B cell (primary cell): ENCODE data around the gene NOTCH1. TPM values are rescaled to one million over a fixed set of nuclear protein-coding genes. Genes with fewer than 3 reads are reported as not detected.

Source experiments
- ATAC-seq: fragments of 200-7000 bp; cut with Tn5 transposase; one replicate; pipeline ENCODE4 v1.10.0; 2021; ENCODE audit warnings: low read depth, mild to moderate bottlenecking, moderate number of reproducible peaks, moderate library complexity
- CTCF ChIA-PET: fragments of 350-600 bp; sonication (Branson Sonifier 250); formaldehyde crosslinking; loops from one replicate; lab custom pipeline; 2021; ENCODE audit warnings: antibody characterized with exemption, inconsistent platforms; lab: Charles Lee
- POLR2A ChIA-PET: fragments of 350-600 bp; sonication (Branson Sonifier 250); formaldehyde crosslinking; loops from one replicate; lab custom pipeline; 2021; ENCODE audit warnings: antibody characterized with exemption; lab: Charles Lee
- DNase-seq: peaks from one replicate; pipeline ENCODE4 v3.0.0; 2013
- H2AFZ ChIP-seq: 2 replicates; pipeline ENCODE4 v1.6.1; 2012; ENCODE audit warnings: mild to moderate bottlenecking, low read depth, low read length; ENCODE audit not compliant: insufficient read depth, poor library complexity, severe bottlenecking
- H3K27ac ChIP-seq, 2 donors: 1 replicate in 1 of 2; 2 replicates in 1 of 2; pipeline ENCODE4 v1.5.1; 2012 to 2013; ENCODE audit warnings: low read length in 2 of 2, mild to moderate bottlenecking in 2 of 2, moderate library complexity in 1 of 2
- H3K27me3 ChIP-seq, 4 experiments: fragments of 200-600 bp in 1 of 4; sonication (generic) in 1 of 4; replicated peaks in 1 of 4; 1 replicate in 2 of 4; 2 replicates in 2 of 4; pipeline versions ENCODE4 v1.6.1 to v1.7.0; 2013 to 2016; ENCODE audit warnings: low read length in 3 of 4, mild to moderate bottlenecking in 2 of 4, mixed read lengths in 1 of 4, moderate library complexity in 1 of 4; ENCODE audit not compliant: insufficient read depth in 4 of 4, control insufficient read depth in 3 of 4; ENCODE audit errors: control extremely low read depth in 1 of 4
- H3K36me3 ChIP-seq, 2 experiments: replicated peaks in 1 of 2; 1 replicate in 1 of 2; 2 replicates in 1 of 2; pipeline versions ENCODE4 v1.6.1 to v1.7.1; 2013; ENCODE audit warnings: low read length in 1 of 2; ENCODE audit not compliant: insufficient read depth in 2 of 2, control insufficient read depth in 1 of 2; ENCODE audit errors: control extremely low read depth in 1 of 2, extremely low read depth in 1 of 2
- H3K4me1 ChIP-seq, 2 donors: fragments of 200-600 bp in 1 of 2; sonication (generic) in 1 of 2; 1 replicate in 1 of 2; 2 replicates in 1 of 2; pipeline versions ENCODE4 v1.5.1 to v1.6.1; 2013 to 2017; ENCODE audit warnings: low read length in 2 of 2; ENCODE audit not compliant: control insufficient read depth in 2 of 2, insufficient read depth in 2 of 2
- H3K4me2 ChIP-seq: replicated peaks from 2 replicates; pipeline ENCODE3; 2012; ENCODE audit warnings: mild to moderate bottlenecking, low read depth, low read length; ENCODE audit not compliant: poor library complexity, severe bottlenecking
- H3K4me3 ChIP-seq, 5 experiments: fragments of 200-600 bp in 1 of 5; sonication (generic) in 1 of 5; 1 replicate in 3 of 5; 2 replicates in 2 of 5; pipeline versions ENCODE4 v1.5.1 to v1.7.0; 2011 to 2016; ENCODE audit warnings: low read length in 4 of 5, mild to moderate bottlenecking in 4 of 5, low read depth in 2 of 5, control low read depth in 1 of 5, moderate library complexity in 1 of 5; ENCODE audit not compliant: insufficient read depth in 1 of 5; ENCODE audit errors: control extremely low read depth in 1 of 5, extremely low read depth in 1 of 5
- H3K79me2 ChIP-seq: fragments of 200-600 bp; sonication (generic); one replicate; pipeline ENCODE4 v1.6.0; 2016; ENCODE audit warnings: low read length; ENCODE audit not compliant: control insufficient read depth, insufficient read depth
- H3K9ac ChIP-seq: fragments of 200-600 bp; sonication (generic); 2 replicates; pipeline ENCODE4 v1.6.1; 2017; ENCODE audit warnings: mild to moderate bottlenecking, low read length, moderate library complexity
- H3K9me3 ChIP-seq, 3 donors: one replicate each; pipeline versions ENCODE4 v1.6.1 to v1.7.1; 2013; ENCODE audit warnings: low read length in 2 of 3; ENCODE audit not compliant: control insufficient read depth in 2 of 3, insufficient read depth in 1 of 3; ENCODE audit errors: control extremely low read depth in 1 of 3
- H4K20me1 ChIP-seq: 2 replicates; pipeline ENCODE4 v1.6.0; 2012; ENCODE audit warnings: mild to moderate bottlenecking, low read length; ENCODE audit not compliant: insufficient read depth, control insufficient read depth, poor library complexity, severe bottlenecking
- H3K27ac Mint-ChIP-seq: one replicate; pipeline ENCODE4 v1.8.0; 2021; ENCODE audit warnings: mixed read lengths
- H3K27me3 Mint-ChIP-seq: one replicate; pipeline ENCODE4 v1.8.0; 2021; ENCODE audit warnings: mixed read lengths
- H3K4me1 Mint-ChIP-seq: one replicate; pipeline ENCODE4 v1.8.0; 2021; ENCODE audit warnings: mixed read lengths
- H3K4me3 Mint-ChIP-seq: one replicate; pipeline ENCODE4 v1.8.0; 2021; ENCODE audit warnings: mixed read lengths
- H3K9me3 Mint-ChIP-seq: one replicate; pipeline ENCODE4 v1.8.0; 2022; ENCODE audit warnings: mixed read lengths; ENCODE audit not compliant: insufficient read depth
- CTCF ChIP-seq: fragments of 200-600 bp; IDR thresholded peaks from one replicate; pipeline ENCODE4 v1.8.0; 2022; ENCODE audit warnings: antibody characterized with exemption, mild to moderate bottlenecking
- EZH2 ChIP-seq: IDR thresholded peaks from 2 replicates; pipeline ENCODE4 v1.6.1; 2012; ENCODE audit warnings: borderline replicate concordance, low read depth, mild to moderate bottlenecking, moderate library complexity, low read length; ENCODE audit not compliant: insufficient read depth, poor library complexity, severe bottlenecking
- WGBS: methylation state at CpG from one replicate; pipeline ENCODE4 v1.1.5; 2013; ENCODE audit warnings: missing lambda C conversion rate; ENCODE audit not compliant: insufficient coverage; 5-methylcytosine and 5-hydroxymethylcytosine counted together
- intact Hi-C: fragments of 100-400 bp; cut with micrococcal nuclease; formaldehyde crosslinking; loops from one replicate; pipeline ENCODE4 v1.10.0; 2022
- polyA plus RNA-seq: library from polyadenylated mRNA; depleted of rRNA; stranded (reverse); fragments of >200 nt; gene quantifications from 2 replicates; pipeline ENCODE4 v1.2.3, GENCODE V29; 2012
- total RNA-seq, 2 donors: library from RNA; stranded (reverse); fragments of 120-200 nt in 1 of 2; gene quantifications; 1 replicate in 1 of 2; 2 replicates in 1 of 2; pipeline versions ENCODE4 v1.2.3 to v1.2.4, GENCODE V29; 2013 to 2022

The NOTCH1 gene
- total and polyA plus RNA-seq, 2 donors (not counting 1 experiment from before 2014, with no cell fraction given), result 16.6 to 38.5 TPM

GRCh38 chr9:136546697-136547501 lies 1.1 kb upstream of the NOTCH1 start:
- POLR2A ChIA-PET, result no interaction called here
- intact Hi-C loops, result loop anchor here (1.0 to 10.0 kb wide), 4 partner anchors 64 to 208 kb away; partner anchors contain the start of genes LCN8 and SEC16A
- peaks cover 0 to 3% (median 0%) of the 10 kb centered on the region in 3 donors for H3K9me3 ChIP-seq
- CTCF ChIA-PET, result interaction anchor here (2.3 kb wide), 1 partner anchor 8 kb away, joined by 7 read pairs; no protein-coding TSS in a partner anchor
- no peaks in the 10 kb centered on the region for H3K27me3 Mint-ChIP-seq
- peaks cover 51% of the 10 kb centered on the region for H4K20me1 ChIP-seq
- peak overlapping the region; percentile 92 for H3K4me3 Mint-ChIP-seq
- peaks cover 37 to 52% of the 10 kb centered on the region in 2 donors for H3K4me1 ChIP-seq
- peak overlapping the region; percentile 86 for H3K27ac Mint-ChIP-seq
- H3K4me2 ChIP-seq, result peak overlapping the region; percentile 99
- no peaks in the 10 kb centered on the region for H3K27me3 ChIP-seq
- peaks cover 39% of the 10 kb centered on the region for H3K4me1 Mint-ChIP-seq
- DNase-seq (peak; percentile 68), ATAC-seq (no peak)
- H2AFZ ChIP-seq, result peak overlapping the region; percentile 65
- 20% methylated on average over 39 of the region's 45 CpGs for WGBS
- H3K79me2 ChIP-seq, result peaks cover 25% of the 10 kb centered on the region
- no peaks in the 10 kb centered on the region for H3K9me3 Mint-ChIP-seq
- H3K36me3 ChIP-seq, result peaks cover 0 to 20% of the 10 kb centered on the region in 2 experiments
- H3K9ac ChIP-seq, result peak overlapping the region; percentile 72
- H3K4me3 ChIP-seq, result peak overlapping the region in 4 of 5 experiments; percentile 51 to 69 (median 62)
- peak overlapping the region; percentile 16 to 60 for H3K27ac ChIP-seq
- TF ChIP-seq EZH2, result no peak
- TF ChIP-seq CTCF, result no peak

GRCh38 chr9:136545692-136545964 lies 220 bp downstream of the NOTCH1 start:
- intact Hi-C loops, result loop anchor here (10.0 kb wide), 1 partner anchor 209 kb away; the partner anchor contains the start of gene LCN8
- H2AFZ ChIP-seq, result peak overlapping the region; percentile 36
- ATAC-seq (no peak), DNase-seq (no peak)
- Mint-ChIP-seq H3K27ac (no peak overlapping the region), H3K9me3 (no peaks in the 10 kb centered on the region), H3K4me3 (peak overlapping the region; percentile 92), H3K27me3 (no peaks in the 10 kb centered on the region), H3K4me1 (peaks cover 35% of the 10 kb centered on the region)
- ChIA-PET CTCF (no interaction called here), POLR2A (no interaction called here)
- TF ChIP-seq CTCF, result no peak
- no peak for TF ChIP-seq EZH2
- H3K9me3 ChIP-seq, result peaks cover 0 to 3% (median 0%) of the 10 kb centered on the region in 3 donors
- under 1% methylated on average over 41 of the region's 41 CpGs for WGBS
- H3K79me2 ChIP-seq, result peaks cover 33% of the 10 kb centered on the region
- peak overlapping the region in 4 of 5 experiments; percentile 48 to 88 (median 70) for H3K4me3 ChIP-seq
- H4K20me1 ChIP-seq, result peaks cover 63% of the 10 kb centered on the region
- peaks cover 0 to 25% of the 10 kb centered on the region in 2 experiments for H3K36me3 ChIP-seq
- H3K4me1 ChIP-seq, result peaks cover 26 to 41% of the 10 kb centered on the region in 2 donors
- peak overlapping the region; percentile 96 for H3K4me2 ChIP-seq
- no peaks in the 10 kb centered on the region for H3K27me3 ChIP-seq
- H3K9ac ChIP-seq, result peak overlapping the region; percentile 66
- peak overlapping the region in 1 of 2 donors; percentile 75 for H3K27ac ChIP-seq
